Right cardiac atrium (tissue), 5 donors: ENCODE data around the gene SCARB2. TPM values are rescaled to one million over a fixed set of nuclear protein-coding genes. Genes with fewer than 3 reads are reported as not detected.

Experiments used
- ATAC-seq, 2 donors: fragments of 200-7000 bp; cut with Tn5 transposase; one replicate each; pipeline versions ENCODE4 v1.8.0 to v1.9.1; 2020; ENCODE audit warnings: moderate library complexity in 2 of 2, mild to moderate bottlenecking in 1 of 2
- DNase-seq, 3 donors: peaks; one replicate each; pipeline ENCODE4 v3.0.0-alpha.2; 2020
- H3K27ac ChIP-seq: one replicate; pipeline ENCODE4 v1.5.1; 2013; ENCODE audit warnings: mild to moderate bottlenecking, low read length, control low read depth, moderate library complexity
- H3K27me3 ChIP-seq: one replicate; pipeline ENCODE4 v1.6.1; 2013; ENCODE audit not compliant: control insufficient read depth, insufficient read depth
- H3K4me1 ChIP-seq: one replicate; pipeline ENCODE4 v1.6.1; 2013; ENCODE audit warnings: low read length; ENCODE audit not compliant: control insufficient read depth, insufficient read depth
- H3K4me3 ChIP-seq: one replicate; pipeline ENCODE4 v1.5.1; 2013; ENCODE audit warnings: low read length, control low read depth
- H3K9me3 ChIP-seq: one replicate; pipeline ENCODE4 v1.6.1; 2013; ENCODE audit warnings: low read length; ENCODE audit not compliant: control insufficient read depth
- WGBS: extraction: QIAGEN DNeasy Blood & Tissue Kit; methylation state at CpG from one replicate; pipeline ENCODE4 v1.1.7; 2013; 5-methylcytosine and 5-hydroxymethylcytosine counted together
- intact Hi-C, 4 donors: fragments of 100-400 bp; cut with DNase I; formaldehyde crosslinking; loops; one replicate each; pipeline versions ENCODE4 v1.11.0 to v1.14.0; 2022 to 2023
- polyA plus RNA-seq: library from polyadenylated mRNA; stranded (reverse); fragments of 200-250 nt; gene quantifications from one replicate; pipeline ENCODE4 v1.2.3, GENCODE V29; 2013
- total RNA-seq, 4 donors: library from RNA; stranded (reverse); fragmentation: NEBNext Ultra II Directional; extraction: Animal tissue kit (Norgen Biotek cat#: 25700); gene quantifications; one replicate each; pipeline ENCODE4 v1.2.1, GENCODE V29; 2021
- donor health status: healthy with polysubstance abuse.
- donor health status: DM: no; HTN: yes; CAD: no.
- donor health status: DM: no; HTN: no; CAD: no.
- donor health status: DM: no; HTN: yes; CAD: no; lungs with severe emphysema.
- donor health status: DM: yes; HTN: yes; CAD: no.

SCARB2 gene
- total and polyA plus RNA-seq, 5 donors = 78.2 to 139 (median 103) TPM

DNA sequence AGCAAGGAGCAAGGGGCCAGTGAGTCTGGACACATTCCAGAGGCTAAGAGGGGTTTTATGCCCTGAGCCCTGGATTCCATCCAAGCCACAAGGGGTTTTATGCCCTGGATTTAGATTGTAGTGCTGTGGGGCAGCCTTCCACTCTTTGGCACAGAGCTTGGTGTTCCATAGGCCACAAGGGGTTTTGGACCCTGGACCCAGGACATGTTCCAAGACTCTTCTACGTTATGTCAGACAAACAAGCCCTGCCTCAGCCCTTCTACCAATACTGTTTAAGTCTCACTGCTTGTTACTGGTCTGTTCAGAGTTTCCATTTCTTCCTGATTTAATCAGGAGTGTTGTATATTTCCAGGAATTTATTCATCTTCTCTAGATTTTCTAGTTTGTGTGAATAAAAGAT is 12.8 kb upstream of the SCARB2 start:
- WGBS = 0% methylated on average over 1 of the region's 1 CpG
- no peak overlapping the region for H3K27ac ChIP-seq
- H3K27me3 ChIP-seq = no peaks in the 10 kb centered on the region
- no peaks in the 10 kb centered on the region for H3K4me1 ChIP-seq
- H3K4me3 ChIP-seq = no peak overlapping the region
- no peaks in the 10 kb centered on the region for H3K9me3 ChIP-seq
- no peak for ATAC-seq
- intact Hi-C loops = no loop called here
- no peak for DNase-seq

DNA sequence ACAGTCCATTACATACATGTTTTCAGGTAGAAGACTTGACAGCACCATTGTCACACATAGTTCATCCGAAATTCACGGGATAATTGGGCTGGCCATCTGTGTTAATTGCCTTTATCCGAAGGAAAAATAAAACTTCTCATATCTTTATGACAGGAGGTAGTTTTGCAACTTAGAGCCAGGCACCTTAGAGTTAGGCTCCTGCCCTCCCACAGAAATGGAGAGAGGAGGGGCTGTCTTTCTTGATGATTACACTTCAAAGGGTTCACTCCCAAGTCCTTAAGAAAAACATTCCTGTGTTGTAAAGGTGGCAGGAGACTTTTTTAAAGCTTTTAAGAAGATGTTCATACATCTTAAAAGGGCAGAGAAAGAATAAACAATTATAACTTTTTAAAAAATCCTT is 10.5 kb upstream of the SCARB2 start:
- Histone ChIP-seq H3K9me3 (no peaks in the 10 kb centered on the region), H3K27me3 (no peaks in the 10 kb centered on the region), H3K27ac (no peak overlapping the region), H3K4me3 (no peak overlapping the region), H3K4me1 (no peaks in the 10 kb centered on the region)
- ATAC-seq (no peak), DNase-seq (no peak)
- intact Hi-C loops = no loop called here
- 69% methylated on average over 3 of the region's 3 CpGs for WGBS

- WGBS = 55% methylated on average over 7 of the region's 7 CpGs
- DNase-seq (no peak), ATAC-seq (peak; percentile 67 to 71)
- intact Hi-C loops = loop anchor here in 1 of 4 donors (10.0 kb wide), 1 partner anchor 85 kb away; the partner anchor contains the start of gene STBD1
- no peak overlapping the region for H3K4me3 ChIP-seq
- H3K27me3 ChIP-seq = no peaks in the 10 kb centered on the region
- H3K4me1 ChIP-seq = peaks cover under 1% of the 10 kb centered on the region
- H3K9me3 ChIP-seq = no peaks in the 10 kb centered on the region
- peak overlapping the region; percentile 39 for H3K27ac ChIP-seq
Measured at GRCh38 chr4:76219299-76220055, 5.9 kb upstream of the SCARB2 start.

DNA sequence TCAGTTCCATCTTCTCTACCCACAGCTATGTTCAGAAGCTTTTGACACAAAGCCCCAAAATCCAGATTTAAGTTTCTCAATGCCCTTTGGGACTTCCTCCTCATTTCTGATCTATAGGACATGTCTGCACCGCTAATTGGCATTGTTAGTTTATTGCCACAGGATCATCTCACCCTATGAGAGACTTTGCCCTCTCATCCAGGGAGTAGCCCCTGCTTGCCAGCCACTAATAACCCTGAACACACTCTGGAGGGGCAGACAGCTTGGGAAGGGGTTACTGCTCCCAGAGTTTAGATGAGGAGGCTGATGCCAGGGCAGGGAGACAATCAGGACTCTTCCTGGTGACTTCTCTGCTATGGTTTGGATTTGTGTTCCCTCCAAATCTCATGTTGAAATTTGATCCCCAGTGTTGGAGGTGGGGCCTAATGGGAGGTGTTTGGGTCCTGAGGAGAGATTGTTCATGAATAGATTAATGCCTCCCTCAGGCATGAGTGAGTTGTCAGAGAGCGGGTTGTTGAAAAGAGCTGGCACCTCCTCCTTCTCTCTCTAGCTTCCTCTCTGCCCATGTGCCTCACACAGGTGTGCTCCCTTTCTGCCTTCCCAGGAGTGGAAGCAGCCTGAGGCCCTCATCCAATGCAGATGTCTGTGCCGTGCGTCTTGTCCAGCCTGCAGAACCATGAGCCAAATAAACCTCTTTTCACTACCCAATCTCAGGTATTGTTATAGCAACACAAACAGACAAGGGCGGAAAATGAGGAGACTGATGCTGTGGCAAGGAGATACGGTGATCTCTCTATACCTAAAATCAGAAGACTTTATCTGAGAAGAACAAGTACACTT is 3.6 kb upstream of the SCARB2 start:
- intact Hi-C loops = loop anchor here in 1 of 4 donors (10.0 kb wide), 1 partner anchor 88 kb away; the partner anchor contains the start of gene STBD1
- peaks cover 4% of the 10 kb centered on the region for H3K4me1 ChIP-seq
- WGBS = 88% methylated on average over 6 of the region's 6 CpGs
- no peak for ATAC-seq
- no peak overlapping the region for H3K27ac ChIP-seq
- DNase-seq = no peak
- no peaks in the 10 kb centered on the region for H3K27me3 ChIP-seq
- H3K9me3 ChIP-seq = no peaks in the 10 kb centered on the region
- H3K4me3 ChIP-seq = no peak overlapping the region

GRCh38 chr4:76216524-76216923 is 2.9 kb upstream of the SCARB2 start:
- H3K9me3 ChIP-seq = no peaks in the 10 kb centered on the region
- DNase-seq = no peak
- H3K27me3 ChIP-seq = no peaks in the 10 kb centered on the region
- 66% methylated on average over 2 of the region's 2 CpGs for WGBS
- peaks cover 7% of the 10 kb centered on the region for H3K4me1 ChIP-seq
- no peak for ATAC-seq
- intact Hi-C loops = loop anchor here in 1 of 4 donors (10.0 kb wide), 1 partner anchor 88 kb away; the partner anchor contains the start of gene STBD1
- no peak overlapping the region for H3K27ac ChIP-seq
- H3K4me3 ChIP-seq = no peak overlapping the region

DNA sequence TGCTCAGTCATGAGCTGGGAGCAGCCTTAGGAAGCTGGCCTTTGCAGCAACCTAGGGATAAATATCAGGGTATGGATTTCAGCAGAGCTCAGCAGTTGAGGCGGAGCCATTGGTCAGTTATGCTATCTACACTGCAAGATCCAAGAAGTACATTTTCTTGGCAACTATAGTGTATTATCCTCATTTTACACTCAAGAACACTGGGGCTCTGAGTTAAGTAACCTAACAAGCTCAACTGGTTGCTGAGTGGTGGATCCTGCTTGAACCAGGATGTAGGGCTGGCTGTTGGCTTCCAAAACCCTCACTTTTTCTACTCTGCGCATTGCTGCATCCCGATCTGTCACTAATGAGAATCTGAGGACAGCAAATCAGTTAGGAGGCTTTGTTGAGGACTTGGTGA is 1.5 kb upstream of the SCARB2 start:
- intact Hi-C loops = loop anchor here in 1 of 4 donors (10.0 kb wide), 1 partner anchor 90 kb away; the partner anchor contains the start of gene STBD1
- H3K27me3 ChIP-seq = no peaks in the 10 kb centered on the region
- H3K4me1 ChIP-seq = peaks cover 8% of the 10 kb centered on the region
- H3K4me3 ChIP-seq = no peak overlapping the region
- no peak overlapping the region for H3K27ac ChIP-seq
- no peak for DNase-seq
- 98% methylated on average over 3 of the region's 3 CpGs for WGBS
- ATAC-seq = no peak
- H3K9me3 ChIP-seq = no peaks in the 10 kb centered on the region

GRCh38 chr4:76214177-76214675 is 602 bp upstream of the SCARB2 start:
- ATAC-seq = no peak
- H3K4me3 ChIP-seq = peak overlapping the region; percentile 79
- intact Hi-C loops = loop anchor here in 1 of 4 donors (10.0 kb wide), 1 partner anchor 91 kb away; the partner anchor contains the start of gene STBD1
- H3K27ac ChIP-seq = peak overlapping the region; percentile 98
- no peaks in the 10 kb centered on the region for H3K9me3 ChIP-seq
- H3K27me3 ChIP-seq = no peaks in the 10 kb centered on the region
- H3K4me1 ChIP-seq = peaks cover 12% of the 10 kb centered on the region
- no peak for DNase-seq
- 12% methylated on average over 10 of the region's 10 CpGs for WGBS

DNA sequence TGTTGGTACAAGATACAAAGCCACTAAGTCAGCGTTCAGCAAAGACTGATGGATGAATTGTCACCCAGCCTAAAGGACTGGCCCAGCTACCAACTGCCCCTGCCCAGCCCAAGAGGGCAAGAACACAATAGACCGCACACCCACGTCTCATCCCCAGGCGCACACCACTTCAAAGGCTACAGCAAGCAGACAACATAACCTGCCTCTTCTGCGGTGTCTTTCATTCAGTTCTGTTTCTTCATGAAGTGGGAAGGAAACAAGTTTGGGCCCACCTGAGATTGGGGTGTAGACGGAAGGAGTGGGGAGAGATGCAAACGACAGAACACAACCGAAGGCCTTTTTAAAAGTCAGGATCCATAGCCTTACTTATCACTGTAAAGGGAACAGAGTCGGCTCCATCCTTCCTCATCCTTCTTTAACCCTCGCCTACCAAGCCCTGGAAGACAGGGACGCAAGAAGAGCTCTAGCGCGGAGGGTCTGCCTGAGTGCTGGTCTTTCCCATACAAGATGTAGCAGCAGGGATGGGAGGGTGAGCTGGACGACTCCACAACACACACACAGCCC is 691 bp downstream of the SCARB2 start:
- intact Hi-C loops = loop anchor here in 2 of 4 donors (2.0 to 10.0 kb wide), 2 partner anchors 64 to 92 kb away; partner anchors contain the start of genes NUP54 (in 1 of the 2) and STBD1 (in 1 of the 2)
- under 1% methylated on average over 14 of the region's 14 CpGs for WGBS
- Histone ChIP-seq H3K27me3 (no peaks in the 10 kb centered on the region), H3K9me3 (no peaks in the 10 kb centered on the region), H3K4me1 (peaks cover 16% of the 10 kb centered on the region), H3K27ac (peak overlapping the region; percentile 98), H3K4me3 (peak overlapping the region; percentile 79)
- DNase-seq = no peak
- ATAC-seq = no peak

DNA sequence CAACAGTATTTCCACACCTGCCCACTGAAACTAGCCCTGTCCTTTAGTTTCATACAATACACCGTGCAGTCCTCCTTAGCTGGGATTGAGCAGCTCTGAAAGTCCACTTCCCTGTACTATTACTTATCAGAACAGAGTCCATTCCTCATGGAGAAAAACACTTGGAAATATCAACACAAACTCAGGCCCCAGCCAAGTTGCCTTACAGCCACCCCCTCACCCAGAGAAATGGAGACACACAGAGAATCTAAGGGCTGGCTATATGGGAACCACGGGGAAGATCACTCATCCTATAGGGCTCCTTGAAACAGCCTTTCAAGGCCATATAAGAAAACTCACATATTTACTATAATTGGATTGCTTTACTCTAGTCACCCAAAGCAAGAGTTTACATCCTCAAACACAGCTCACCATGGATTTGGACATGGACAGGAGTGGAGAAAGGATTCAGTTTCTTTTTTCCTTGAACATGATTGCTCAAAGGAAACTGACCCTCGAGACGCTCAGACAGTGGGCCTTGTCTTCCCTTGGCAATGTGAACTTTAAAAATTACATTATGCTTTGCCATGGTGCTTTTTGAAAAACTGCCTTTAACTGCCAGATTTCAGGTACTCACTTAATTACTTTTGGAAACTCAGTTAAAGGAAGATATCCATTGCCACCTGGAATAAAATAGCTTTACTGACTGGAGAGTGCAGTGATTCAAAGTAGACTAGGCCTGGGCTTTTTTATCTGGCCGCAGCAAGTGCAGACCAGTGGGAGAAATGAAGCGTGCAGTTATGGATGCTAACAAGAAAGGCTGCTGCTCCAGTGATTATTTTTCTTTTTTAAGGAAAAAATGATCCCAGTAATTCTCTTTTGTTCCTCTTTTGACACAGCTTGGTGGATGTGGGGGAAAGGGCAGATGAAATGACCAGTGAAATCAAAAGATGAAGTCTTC is 1.6 kb downstream of the SCARB2 start:
- ATAC-seq (no peak), DNase-seq (no peak)
- peak overlapping the region; percentile 79 for H3K4me3 ChIP-seq
- no peaks in the 10 kb centered on the region for H3K9me3 ChIP-seq
- peak overlapping the region; percentile 98 for H3K27ac ChIP-seq
- intact Hi-C loops = loop anchor here in 2 of 4 donors (2.0 to 10.0 kb wide), 2 partner anchors 63 to 93 kb away; partner anchors contain the start of genes NUP54 (in 1 of the 2) and STBD1 (in 1 of the 2)
- 28% methylated on average over 6 of the region's 6 CpGs for WGBS
- no peaks in the 10 kb centered on the region for H3K27me3 ChIP-seq
- H3K4me1 ChIP-seq = peaks cover 16% of the 10 kb centered on the region

GRCh38 chr4:76210452-76210851 is 3.2 kb downstream of the SCARB2 start:
- Histone ChIP-seq H3K4me3 (peak overlapping the region; percentile 15), H3K4me1 (peaks cover 23% of the 10 kb centered on the region)

More at GRCh38 chr4:76210452-76210851, 3.2 kb downstream of the SCARB2 start:
- DNase-seq (no peak), ATAC-seq (no peak)
- Histone ChIP-seq H3K9me3 (no peaks in the 10 kb centered on the region), H3K27ac (peak overlapping the region; percentile 2), H3K27me3 (no peaks in the 10 kb centered on the region)
- 32% methylated on average over 4 of the region's 4 CpGs for whole genome bisulfite sequencing
- intact Hi-C loops = loop anchor here in 1 of 4 donors (10.0 kb wide), 1 partner anchor 94 kb away; the partner anchor contains the start of gene STBD1
